KMS-11 (cell line): ENCODE results near the gene ELFN1.

ENCODE experiments used
- H2AFZ ChIP-seq: fragments of 200-600 bp; sonication (generic); 2 replicates; pipeline ENCODE4 v1.6.1; 2016; ENCODE audit warnings: antibody characterized with exemption, mixed run types, low read depth
- H3K27ac ChIP-seq: fragments of 200-600 bp; sonication (generic); 2 replicates; pipeline ENCODE4 v1.6.1; 2016; ENCODE audit warnings: mild to moderate bottlenecking, mixed run types
- H3K27me3 ChIP-seq: fragments of 200-600 bp; sonication (generic); 2 replicates; pipeline ENCODE4 v1.6.1; 2017; ENCODE audit warnings: mild to moderate bottlenecking, low read depth, mixed run types, moderate library complexity; ENCODE audit not compliant: insufficient read depth
- H3K36me3 ChIP-seq: fragments of 200-600 bp; sonication (generic); 2 replicates; pipeline ENCODE4 v1.6.1; 2017; ENCODE audit warnings: mild to moderate bottlenecking, mixed run types; ENCODE audit not compliant: insufficient read depth
- H3K4me1 ChIP-seq: fragments of 200-600 bp; sonication (generic); 2 replicates; pipeline ENCODE4 v1.6.1; 2016; ENCODE audit warnings: mild to moderate bottlenecking, low read depth, mixed run types; ENCODE audit not compliant: poor library complexity, severe bottlenecking
- H3K4me2 ChIP-seq: fragments of 200-600 bp; sonication (generic); 2 replicates; pipeline ENCODE4 v1.7.0; 2016; ENCODE audit warnings: mild to moderate bottlenecking, mixed run types
- H3K4me3 ChIP-seq: fragments of 200-600 bp; sonication (generic); IDR thresholded peaks from 2 replicates; pipeline ENCODE4 v1.6.1; 2017; ENCODE audit warnings: low read depth, low read length, mixed read lengths; ENCODE audit not compliant: insufficient read depth
- H3K79me2 ChIP-seq: fragments of 200-600 bp; sonication (generic); 2 replicates; pipeline ENCODE4 v1.6.1; 2016; ENCODE audit warnings: low read depth, mixed run types; ENCODE audit not compliant: insufficient read depth
- H3K9ac ChIP-seq: fragments of 200-600 bp; sonication (generic); 2 replicates; pipeline ENCODE4 v1.6.1; 2016; ENCODE audit warnings: mild to moderate bottlenecking, mixed run types
- H4K20me1 ChIP-seq: fragments of 200-600 bp; sonication (generic); 2 replicates; pipeline ENCODE4 v1.6.1; 2016; ENCODE audit warnings: mild to moderate bottlenecking, mixed run types; ENCODE audit not compliant: insufficient read depth
- TF ChIP-seq, protein P1 (sequence below): fragments of 200-600 bp; sonication (generic); conservative IDR thresholded peaks from 2 replicates; pipeline ENCODE4 v1.6.1; 2017; ENCODE audit warnings: low read depth, mild to moderate bottlenecking, antibody characterized with exemption, low read length, moderate library complexity, mixed read lengths

ELFN1 gene

GRCh38 chr7:1640376-1641172 lies 29.5 kb upstream of the ELFN1 start:
- Histone ChIP-seq H4K20me1 (no peaks in the 10 kb centered on the region), H3K4me3 (no peak overlapping the region), H3K4me1 (no peaks in the 10 kb centered on the region), H2AFZ (no peak overlapping the region), H3K9ac (no peak overlapping the region), H3K79me2 (no peaks in the 10 kb centered on the region), H3K27me3 (peaks cover 71% of the 10 kb centered on the region), H3K4me2 (no peak overlapping the region), H3K36me3 (no peaks in the 10 kb centered on the region), H3K27ac (no peak overlapping the region)
- TF ChIP-seq, protein P1, sequence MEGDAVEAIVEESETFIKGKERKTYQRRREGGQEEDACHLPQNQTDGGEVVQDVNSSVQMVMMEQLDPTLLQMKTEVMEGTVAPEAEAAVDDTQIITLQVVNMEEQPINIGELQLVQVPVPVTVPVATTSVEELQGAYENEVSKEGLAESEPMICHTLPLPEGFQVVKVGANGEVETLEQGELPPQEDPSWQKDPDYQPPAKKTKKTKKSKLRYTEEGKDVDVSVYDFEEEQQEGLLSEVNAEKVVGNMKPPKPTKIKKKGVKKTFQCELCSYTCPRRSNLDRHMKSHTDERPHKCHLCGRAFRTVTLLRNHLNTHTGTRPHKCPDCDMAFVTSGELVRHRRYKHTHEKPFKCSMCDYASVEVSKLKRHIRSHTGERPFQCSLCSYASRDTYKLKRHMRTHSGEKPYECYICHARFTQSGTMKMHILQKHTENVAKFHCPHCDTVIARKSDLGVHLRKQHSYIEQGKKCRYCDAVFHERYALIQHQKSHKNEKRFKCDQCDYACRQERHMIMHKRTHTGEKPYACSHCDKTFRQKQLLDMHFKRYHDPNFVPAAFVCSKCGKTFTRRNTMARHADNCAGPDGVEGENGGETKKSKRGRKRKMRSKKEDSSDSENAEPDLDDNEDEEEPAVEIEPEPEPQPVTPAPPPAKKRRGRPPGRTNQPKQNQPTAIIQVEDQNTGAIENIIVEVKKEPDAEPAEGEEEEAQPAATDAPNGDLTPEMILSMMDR = no peak

DNA sequence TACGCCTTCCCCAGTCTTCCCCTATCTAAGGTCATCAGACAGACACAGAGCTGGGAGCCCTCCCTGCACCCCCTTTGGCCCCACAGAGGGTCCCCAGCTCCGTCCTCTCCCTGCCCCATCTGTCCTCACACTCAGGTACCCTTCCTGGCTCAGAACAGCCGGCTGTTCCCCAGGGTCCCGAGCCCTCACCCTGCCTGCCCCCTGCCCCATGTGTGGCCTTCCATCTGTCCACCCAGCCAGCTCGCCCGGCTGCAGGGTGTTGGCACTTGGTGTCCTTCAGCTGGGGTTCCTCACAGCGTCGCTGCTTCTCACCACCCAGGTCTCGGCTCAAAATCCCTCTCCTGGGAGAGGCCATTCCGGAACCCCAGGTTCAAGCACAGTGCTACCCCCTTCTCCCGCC lies 28.9 kb upstream of the ELFN1 start:
- no peak overlapping the region for H3K27ac ChIP-seq

GRCh38 chr7:1641661-1642260 lies 28.3 kb upstream of the ELFN1 start:
- TF ChIP-seq, protein P1 = no peak
- H3K4me1 ChIP-seq = no peaks in the 10 kb centered on the region
- H2AFZ ChIP-seq = no peak overlapping the region
- no peaks in the 10 kb centered on the region for H4K20me1 ChIP-seq
- no peak overlapping the region for H3K9ac ChIP-seq
- H3K4me3 ChIP-seq = no peak overlapping the region
- no peaks in the 10 kb centered on the region for H3K36me3 ChIP-seq
- no peak overlapping the region for H3K4me2 ChIP-seq
- H3K27me3 ChIP-seq = peaks cover 75% of the 10 kb centered on the region
- no peak overlapping the region for H3K27ac ChIP-seq
- no peaks in the 10 kb centered on the region for H3K79me2 ChIP-seq

More for the DNA sequence above, 28.9 kb upstream of the ELFN1 start:
- Histone ChIP-seq H3K4me3 (no peak overlapping the region), H3K27me3 (peaks cover 71% of the 10 kb centered on the region), H3K9ac (no peak overlapping the region), H3K36me3 (no peaks in the 10 kb centered on the region), H2AFZ (no peak overlapping the region), H3K79me2 (no peaks in the 10 kb centered on the region), H4K20me1 (no peaks in the 10 kb centered on the region), H3K4me1 (no peaks in the 10 kb centered on the region), H3K4me2 (no peak overlapping the region)
- TF ChIP-seq, protein P1 = no peak

DNA sequence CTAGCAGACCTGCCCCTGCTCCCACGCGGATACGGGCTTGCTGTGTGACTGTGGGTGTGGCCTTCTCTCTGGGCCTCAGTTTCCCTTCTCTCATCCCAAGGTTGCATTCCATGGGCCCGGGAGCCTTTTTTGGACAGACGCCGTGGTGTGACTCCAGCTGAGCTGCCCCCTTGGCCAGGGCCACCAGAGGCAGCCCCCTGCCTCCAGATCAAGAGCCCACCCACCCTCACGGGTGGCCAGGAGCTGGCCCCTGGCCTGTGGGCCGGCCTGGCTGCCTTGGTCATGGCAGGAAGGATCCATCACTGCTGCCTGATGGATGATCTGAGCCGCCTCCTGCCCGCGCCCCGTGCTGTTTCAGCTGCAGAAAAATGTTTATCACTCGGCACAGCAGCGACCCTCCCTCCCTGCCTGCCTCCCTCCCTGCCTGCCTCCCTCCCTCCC lies 27.8 kb upstream of the ELFN1 start:
- H4K20me1 ChIP-seq = no peaks in the 10 kb centered on the region
- TF ChIP-seq, protein P1 = no peak
- peaks cover 78% of the 10 kb centered on the region for H3K27me3 ChIP-seq
- no peaks in the 10 kb centered on the region for H3K4me1 ChIP-seq
- H3K9ac ChIP-seq = no peak overlapping the region
- no peaks in the 10 kb centered on the region for H3K36me3 ChIP-seq
- H2AFZ ChIP-seq = no peak overlapping the region
- H3K79me2 ChIP-seq = no peaks in the 10 kb centered on the region
- H3K27ac ChIP-seq = no peak overlapping the region
- no peak overlapping the region for H3K4me2 ChIP-seq
- H3K4me3 ChIP-seq = no peak overlapping the region
